T-cell (primary cell): ENCODE results near the gene CAMKK2. TPM values are rescaled to one million over a fixed set of nuclear protein-coding genes. Genes with fewer than 3 reads are reported as not detected.
A peak's percentile ranks its signal among the peaks of the same experiment; 100 is the strongest.

Source experiments
- ATAC-seq, 4 experiments: fragments of 200-7000 bp in 3 of 4; fragments of 150-1000 bp in 1 of 4; cut with Tn5 transposase; replicated peaks in 1 of 4; 1 replicate in 3 of 4; 2 replicates in 1 of 4; pipeline ENCODE4 v1.10.0; 2021; ENCODE audit warnings: moderate library complexity in 3 of 4, mild to moderate bottlenecking in 2 of 4, moderate number of reproducible peaks in 1 of 4
- CTCF ChIA-PET, 2 donors: fragments of 300-600 bp; sonication (Branson Sonifier 250); formaldehyde crosslinking; loops; one replicate each; lab custom pipeline; 2022; ENCODE audit warnings: antibody characterized with exemption in 2 of 2; lab: Charles Lee
- POLR2A ChIA-PET, 2 donors: fragments of 300-600 bp; sonication (Branson Sonifier 250); formaldehyde crosslinking; loops; one replicate each; lab custom pipeline; 2022; ENCODE audit warnings: antibody characterized with exemption in 2 of 2; lab: Charles Lee
- DNase-seq, 35 experiments: peaks; one replicate each; pipeline versions ENCODE4 v3.0.0 to v3.0.0-alpha.2; 2013 to 2023
- H3K27ac ChIP-seq: one replicate; pipeline ENCODE4 v1.5.1; 2013; ENCODE audit warnings: low read length
- H3K27me3 ChIP-seq, 2 experiments: replicated peaks in 1 of 2; 1 replicate in 1 of 2; 2 replicates in 1 of 2; pipeline versions ENCODE4 v1.6.1 to v1.7.0; 2013; ENCODE audit warnings: low read length in 1 of 2, mixed read lengths in 1 of 2; ENCODE audit not compliant: control insufficient read depth in 2 of 2, insufficient read depth in 2 of 2; ENCODE audit errors: extremely low read depth in 1 of 2
- H3K36me3 ChIP-seq, 2 donors: 1 replicate in 1 of 2; 2 replicates in 1 of 2; pipeline versions ENCODE4 v1.6.1 to v1.7.0; 2013; ENCODE audit warnings: low read length in 1 of 2; ENCODE audit not compliant: control insufficient read depth in 2 of 2, insufficient read depth in 1 of 2; ENCODE audit errors: extremely low read depth in 1 of 2
- H3K4me1 ChIP-seq, 2 experiments: 1 replicate in 1 of 2; 2 replicates in 1 of 2; pipeline versions ENCODE4 v1.6.1 to v1.7.0; 2013; ENCODE audit warnings: low read length in 2 of 2, mixed read lengths in 1 of 2; ENCODE audit not compliant: insufficient read depth in 2 of 2, control insufficient read depth in 1 of 2; ENCODE audit errors: extremely low read depth in 1 of 2
- H3K4me3 ChIP-seq, 2 donors: 1 replicate in 1 of 2; 2 replicates in 1 of 2; pipeline versions ENCODE4 v1.5.1 to v1.7.0; 2013; ENCODE audit warnings: mild to moderate bottlenecking in 2 of 2, low read length in 1 of 2, moderate library complexity in 1 of 2; ENCODE audit not compliant: control insufficient read depth in 1 of 2; ENCODE audit errors: extremely low read depth in 1 of 2
- H3K9me3 ChIP-seq: 2 replicates; pipeline ENCODE4 v1.7.0; 2013
- H3K27ac Mint-ChIP-seq, 2 donors: one replicate each; pipeline ENCODE4 v1.8.0; 2020 to 2021; ENCODE audit warnings: mild to moderate bottlenecking in 2 of 2, mixed read lengths in 2 of 2
- H3K27me3 Mint-ChIP-seq, 2 donors: one replicate each; pipeline ENCODE4 v1.8.0; 2021 to 2022; ENCODE audit warnings: mixed read lengths in 2 of 2
- H3K36me3 Mint-ChIP-seq: one replicate; pipeline ENCODE4 v1.8.0; 2021; ENCODE audit warnings: mixed read lengths
- H3K4me1 Mint-ChIP-seq, 3 donors: one replicate each; pipeline ENCODE4 v1.8.0; 2020 to 2022; ENCODE audit warnings: mixed read lengths in 3 of 3, mild to moderate bottlenecking in 1 of 3
- H3K4me3 Mint-ChIP-seq, 3 donors: one replicate each; pipeline ENCODE4 v1.8.0; 2020 to 2022; ENCODE audit warnings: mild to moderate bottlenecking in 3 of 3, mixed read lengths in 3 of 3, moderate library complexity in 3 of 3
- H3K9me3 Mint-ChIP-seq, 3 donors: one replicate each; pipeline ENCODE4 v1.8.0; 2020 to 2022; ENCODE audit warnings: mixed read lengths in 3 of 3
- WGBS: methylation state at CpG from one replicate; pipeline ENCODE4 v1.1.5; 2013; ENCODE audit warnings: missing lambda C conversion rate; ENCODE audit not compliant: insufficient coverage; 5-methylcytosine and 5-hydroxymethylcytosine counted together
- total RNA-seq, 35 experiments: library from RNA in 6 of 35; stranded (reverse) in 6 of 35; fragments of 120-200 nt in 1 of 35; gene quantifications; one replicate each; pipeline versions ENCODE4 v1.2.1 to v1.2.4 and lab custom pipeline; 2013 to 2026

Gene CAMKK2
- total RNA-seq, 5 donors from 2014 or later (not counting 1 experiment from before 2014, with no cell fraction given): 13.6 to 25.5 (median 19.8) TPM

GRCh38 chr12:121223292-121224285 is 72.9 kb downstream of the CAMKK2 start:
- peak overlapping the region; percentile 79 for H3K27ac ChIP-seq
- Mint-ChIP-seq H3K27me3 (no peaks in the 10 kb centered on the region), H3K36me3 (peaks cover 24% of the 10 kb centered on the region), H3K4me3 (peak overlapping the region; percentile 34 to 79 (median 59)), H3K4me1 (peaks cover 48 to 62% (median 56%) of the 10 kb centered on the region in 3 donors), H3K9me3 (no peaks in the 10 kb centered on the region), H3K27ac (peak overlapping the region; percentile 94 to 98)
- ATAC-seq (peak; percentile 52 to 69 (median 63)), DNase-seq (peak in 25 of 35 experiments; percentile 9 to 64 (median 29))
- H3K36me3 ChIP-seq: peaks cover 5 to 16% of the 10 kb centered on the region in 2 donors
- peaks cover 24 to 54% of the 10 kb centered on the region in 2 experiments for H3K4me1 ChIP-seq
- ChIA-PET CTCF (interaction anchor here (0.5 to 1.6 kb wide), 4 partner anchors 17 to 164 kb away, joined by 3 to 5 read pairs (median 3); no protein-coding TSS in a partner anchor), POLR2A (interaction anchor here in 1 of 2 donors (0.6 kb wide), 1 partner anchor 173 kb away, joined by 8 read pairs; no protein-coding TSS in a partner anchor)
- peak overlapping the region in 1 of 2 donors; percentile 25 for H3K4me3 ChIP-seq
- 58% methylated on average over 15 of the region's 19 CpGs for WGBS
- H3K9me3 ChIP-seq: no peaks in the 10 kb centered on the region
- no peaks in the 10 kb centered on the region for H3K27me3 ChIP-seq

GRCh38 chr12:121222847-121223246 is 73.7 kb downstream of the CAMKK2 start:
- Mint-ChIP-seq H3K4me3 (peak overlapping the region in 1 of 3 donors; percentile 79), H3K9me3 (no peaks in the 10 kb centered on the region), H3K4me1 (peaks cover 48 to 63% (median 56%) of the 10 kb centered on the region in 3 donors), H3K27ac (peak overlapping the region; percentile 94 to 98), H3K36me3 (peaks cover 27% of the 10 kb centered on the region), H3K27me3 (no peaks in the 10 kb centered on the region)
- POLR2A ChIA-PET: interaction anchor here in 1 of 2 donors (0.7 kb wide), 1 partner anchor 33 kb away, joined by 4 read pairs; no protein-coding TSS in a partner anchor
- H3K27me3 ChIP-seq: no peaks in the 10 kb centered on the region
- DNase-seq: peak in 7 of 35 experiments; percentile 11 to 34 (median 15)
- CTCF ChIA-PET: interaction anchor here in 1 of 2 donors (0.6 kb wide), 2 partner anchors 22 to 31 kb away, joined by 3 to 4 read pairs; no protein-coding TSS in a partner anchor
- no peaks in the 10 kb centered on the region for H3K9me3 ChIP-seq
- peaks cover 8 to 19% of the 10 kb centered on the region in 2 donors for H3K36me3 ChIP-seq
- H3K4me3 ChIP-seq: no peak overlapping the region
- H3K4me1 ChIP-seq: peaks cover 24 to 54% of the 10 kb centered on the region in 2 experiments
- H3K27ac ChIP-seq: peak overlapping the region; percentile 79
- ATAC-seq: peak; percentile 9 to 34 (median 18)
- WGBS: 80% methylated on average over 4 of the region's 10 CpGs

- Mint-ChIP-seq H3K27ac (peak overlapping the region; percentile 13 to 74), H3K9me3 (no peaks in the 10 kb centered on the region), H3K27me3 (no peaks in the 10 kb centered on the region), H3K4me1 (peaks cover 36 to 45% (median 38%) of the 10 kb centered on the region in 3 donors), H3K36me3 (peaks cover 26% of the 10 kb centered on the region), H3K4me3 (no peak overlapping the region)
- H3K9me3 ChIP-seq: no peaks in the 10 kb centered on the region
- no peak for ATAC-seq
- POLR2A ChIA-PET: no interaction called here
- no peaks in the 10 kb centered on the region for H3K27me3 ChIP-seq
- 93% methylated on average over 2 of the region's 3 CpGs for WGBS
- H3K4me1 ChIP-seq: peaks cover 12 to 29% of the 10 kb centered on the region in 2 experiments
- no peak overlapping the region for H3K4me3 ChIP-seq
- CTCF ChIA-PET: no interaction called here
- no peak for DNase-seq
- peaks cover 9 to 30% of the 10 kb centered on the region in 2 donors for H3K36me3 ChIP-seq
- no peak overlapping the region for H3K27ac ChIP-seq
Observed at GRCh38 chr12:121219353-121219986, 77.0 kb downstream of the CAMKK2 start.

- peaks cover 26% of the 10 kb centered on the region for H3K36me3 Mint-ChIP-seq
- Histone ChIP-seq H3K4me3 (no peak overlapping the region), H3K4me1 (peaks cover 8 to 26% of the 10 kb centered on the region in 2 experiments), H3K36me3 (peaks cover 9 to 28% of the 10 kb centered on the region in 2 donors), H3K27ac (no peak overlapping the region), H3K9me3 (no peaks in the 10 kb centered on the region), H3K27me3 (no peaks in the 10 kb centered on the region)
- H3K27ac Mint-ChIP-seq: peak overlapping the region; percentile 18 to 65
- H3K27me3 Mint-ChIP-seq: no peaks in the 10 kb centered on the region
- no peaks in the 10 kb centered on the region for H3K9me3 Mint-ChIP-seq
- H3K4me1 Mint-ChIP-seq: peaks cover 37 to 42% (median 37%) of the 10 kb centered on the region in 3 donors
- POLR2A ChIA-PET: interaction anchor here in 1 of 2 donors (0.6 kb wide), 1 partner anchor 70 kb away, joined by 7 read pairs; no protein-coding TSS in a partner anchor
- DNase-seq (no peak), ATAC-seq (no peak)
- CTCF ChIA-PET: no interaction called here
- 96% methylated on average over 7 of the region's 18 CpGs for WGBS
- no peak overlapping the region for H3K4me3 Mint-ChIP-seq
Observed at GRCh38 chr12:121218588-121219352, 77.7 kb downstream of the CAMKK2 start.

- DNase-seq (no peak), ATAC-seq (no peak)
- ChIA-PET POLR2A (interaction anchor here in 1 of 2 donors (0.6 kb wide), 1 partner anchor 106 kb away, joined by 4 read pairs; no protein-coding TSS in a partner anchor), CTCF (interaction anchor here in 1 of 2 donors (0.7 kb wide), 1 partner anchor 638 kb away, joined by 3 read pairs; no protein-coding TSS in a partner anchor)
- no peaks in the 10 kb centered on the region for H3K27me3 Mint-ChIP-seq
- H3K27ac ChIP-seq: no peak overlapping the region
- no peaks in the 10 kb centered on the region for H3K27me3 ChIP-seq
- 100% methylated on average over 2 of the region's 5 CpGs for WGBS
- H3K4me3 Mint-ChIP-seq: no peak overlapping the region
- no peaks in the 10 kb centered on the region for H3K9me3 ChIP-seq
- peaks cover 34 to 36% (median 35%) of the 10 kb centered on the region in 3 donors for H3K4me1 Mint-ChIP-seq
- peaks cover 9 to 31% of the 10 kb centered on the region in 2 donors for H3K36me3 ChIP-seq
- H3K4me3 ChIP-seq: no peak overlapping the region
- H3K9me3 Mint-ChIP-seq: no peaks in the 10 kb centered on the region
- peaks cover 24% of the 10 kb centered on the region for H3K36me3 Mint-ChIP-seq
- peaks cover under 1 to 19% of the 10 kb centered on the region in 2 experiments for H3K4me1 ChIP-seq
- peak overlapping the region; percentile 16 to 39 for H3K27ac Mint-ChIP-seq
Observed at GRCh38 chr12:121217761-121218160, 78.7 kb downstream of the CAMKK2 start.
